ENCODE results near the gene PIK3R5.

Gene PIK3R5

DNA sequence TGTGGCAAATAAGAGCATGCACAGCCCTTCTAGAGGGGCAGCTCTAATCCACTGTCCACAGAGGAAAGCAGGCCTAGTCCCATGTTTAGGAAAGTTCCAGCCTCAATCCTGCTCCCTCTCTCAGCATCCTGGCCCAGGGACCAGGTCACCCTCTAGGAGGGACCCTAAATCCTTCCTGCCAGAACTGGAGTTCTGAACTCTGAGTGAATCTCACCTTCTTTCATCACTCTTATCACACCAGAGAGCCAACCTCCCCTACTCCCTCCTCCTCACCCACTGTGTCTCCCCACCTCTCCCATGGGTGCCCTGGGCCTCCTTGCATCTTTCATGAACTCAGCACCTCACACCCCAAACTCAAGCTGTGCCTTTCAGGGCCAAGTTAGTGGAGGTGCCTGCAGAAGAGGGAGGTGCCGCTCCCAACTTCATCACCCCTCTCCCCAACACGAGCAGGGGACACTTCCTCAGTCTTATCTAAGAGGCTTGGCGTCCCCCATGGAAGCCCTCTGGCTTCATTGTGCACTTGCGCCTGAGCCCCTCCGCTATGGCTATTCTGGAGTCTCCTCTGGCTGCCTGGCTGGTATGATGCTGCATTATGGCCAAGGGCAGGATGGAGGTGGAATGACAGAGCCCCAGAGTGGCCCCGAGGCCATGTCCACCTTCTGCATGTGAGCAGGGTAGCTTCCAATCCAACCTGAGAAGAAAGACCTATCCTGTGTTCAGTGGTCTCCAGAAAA, 129.7 kb downstream of the PIK3R5 start:
- DNase-seq (ENCODE audit: low read depth in 1 of 2, low spot score in 1 of 2): no peak

DNA sequence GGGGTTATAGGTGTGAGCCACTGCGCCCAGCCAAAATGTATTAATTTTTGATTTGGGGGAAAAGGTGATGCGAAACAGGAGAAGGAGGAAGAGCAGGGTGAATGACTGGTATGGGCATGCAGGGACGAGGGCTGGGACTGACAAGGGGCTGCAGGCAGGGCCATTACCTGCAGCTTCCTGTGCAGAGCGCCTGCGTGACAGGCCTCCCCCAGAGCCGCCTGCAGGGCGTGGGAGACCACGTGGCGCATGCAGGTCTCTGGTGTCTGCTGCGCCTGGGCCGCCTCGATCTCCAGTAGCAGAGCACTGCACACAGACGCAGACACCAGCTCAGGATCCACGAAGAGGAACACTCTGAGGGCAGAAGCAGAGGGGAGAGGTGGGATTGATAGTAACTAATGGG, 130.4 kb downstream of the PIK3R5 start:
- no peak for DNase-seq (ENCODE audit: low read depth in 1 of 2, low spot score in 1 of 2)

DNA sequence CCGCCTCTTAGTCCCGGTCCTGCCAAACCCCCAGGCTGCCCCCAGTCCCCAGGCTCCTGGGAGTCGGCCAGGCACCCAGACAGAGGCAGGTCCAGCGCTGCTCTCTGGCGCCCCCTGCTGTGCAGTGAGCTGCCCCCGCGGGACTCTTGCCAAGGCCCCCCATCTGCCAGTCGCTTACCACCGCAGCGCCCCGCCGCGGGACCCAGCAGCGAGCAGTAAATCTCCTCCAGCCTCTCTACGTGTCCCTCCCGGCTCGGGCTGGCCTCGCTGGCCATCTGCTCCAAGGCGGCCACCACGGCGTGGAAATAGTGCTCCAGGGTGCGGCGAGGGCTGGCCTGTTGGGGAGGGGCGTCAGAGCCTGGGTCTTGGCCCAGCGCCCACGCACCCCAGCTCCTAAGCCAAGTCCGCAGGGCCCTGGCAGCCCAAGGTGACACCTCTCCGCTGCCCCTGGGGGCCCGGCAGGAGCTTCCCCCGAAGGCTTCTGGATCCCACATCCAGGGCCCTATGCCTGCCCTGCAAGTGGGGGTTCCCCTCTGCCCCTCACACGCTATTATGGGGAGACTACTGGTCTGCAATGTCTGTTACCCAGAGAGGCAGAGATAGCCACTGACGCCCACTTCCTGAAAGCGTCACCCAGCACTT, 132.7 kb downstream of the PIK3R5 start:
- peak in 1 of 2 donors; percentile 7 for DNase-seq (ENCODE audit: low read depth in 1 of 2, low spot score in 1 of 2)

DNA sequence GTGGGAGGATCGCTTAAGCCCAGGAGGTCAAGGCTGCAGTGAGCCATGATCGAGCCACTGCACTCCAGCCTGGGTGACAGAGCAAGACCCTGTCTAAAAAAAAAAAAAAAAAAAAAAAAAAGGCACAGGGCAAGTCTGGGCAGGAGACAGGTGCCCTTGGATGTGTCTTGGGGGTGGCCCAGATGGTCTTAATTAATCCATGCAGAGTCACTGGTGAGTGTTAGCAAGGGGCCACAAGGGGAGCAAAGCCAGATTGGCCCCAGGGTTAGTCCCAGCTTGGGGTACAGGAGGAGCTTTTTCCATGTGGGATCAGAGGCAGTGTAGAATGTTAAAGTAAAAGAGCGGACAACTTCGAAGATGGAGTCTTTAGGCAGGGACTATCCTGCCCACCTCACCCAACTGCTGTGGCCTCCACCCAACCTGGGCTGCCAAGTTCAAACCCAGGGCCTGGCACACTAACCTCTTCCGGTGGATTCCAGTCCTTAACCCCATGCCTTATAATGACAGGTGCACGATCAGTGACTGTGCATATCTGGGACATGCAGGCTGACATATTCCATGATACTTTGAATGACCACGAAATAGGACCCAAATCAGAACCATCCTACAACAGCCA, 134.2 kb downstream of the PIK3R5 start:
- DNase-seq (ENCODE audit: low read depth in 1 of 2, low spot score in 1 of 2): no peak

DNA sequence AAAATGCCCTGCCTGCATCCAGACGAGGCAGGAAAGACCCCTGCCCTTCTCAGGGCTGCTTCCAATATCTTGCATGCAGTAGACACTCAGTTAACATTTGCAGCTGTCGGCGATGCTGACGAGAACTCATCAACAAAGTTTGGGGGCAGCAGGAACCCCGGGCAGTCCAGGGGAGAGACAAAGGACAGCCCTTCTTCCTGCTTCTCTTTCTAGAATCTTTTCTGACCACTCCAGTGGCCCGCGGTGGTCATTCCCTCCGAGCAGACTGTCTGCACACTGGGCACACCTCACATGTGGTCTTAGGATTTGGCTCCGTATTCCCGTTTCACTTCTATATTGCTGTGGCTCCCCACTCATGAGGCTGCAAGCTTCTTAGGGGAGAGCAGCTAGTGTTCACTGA, 135.4 kb downstream of the PIK3R5 start:
- DNase-seq (ENCODE audit: low read depth in 1 of 2, low spot score in 1 of 2): no peak

DNA sequence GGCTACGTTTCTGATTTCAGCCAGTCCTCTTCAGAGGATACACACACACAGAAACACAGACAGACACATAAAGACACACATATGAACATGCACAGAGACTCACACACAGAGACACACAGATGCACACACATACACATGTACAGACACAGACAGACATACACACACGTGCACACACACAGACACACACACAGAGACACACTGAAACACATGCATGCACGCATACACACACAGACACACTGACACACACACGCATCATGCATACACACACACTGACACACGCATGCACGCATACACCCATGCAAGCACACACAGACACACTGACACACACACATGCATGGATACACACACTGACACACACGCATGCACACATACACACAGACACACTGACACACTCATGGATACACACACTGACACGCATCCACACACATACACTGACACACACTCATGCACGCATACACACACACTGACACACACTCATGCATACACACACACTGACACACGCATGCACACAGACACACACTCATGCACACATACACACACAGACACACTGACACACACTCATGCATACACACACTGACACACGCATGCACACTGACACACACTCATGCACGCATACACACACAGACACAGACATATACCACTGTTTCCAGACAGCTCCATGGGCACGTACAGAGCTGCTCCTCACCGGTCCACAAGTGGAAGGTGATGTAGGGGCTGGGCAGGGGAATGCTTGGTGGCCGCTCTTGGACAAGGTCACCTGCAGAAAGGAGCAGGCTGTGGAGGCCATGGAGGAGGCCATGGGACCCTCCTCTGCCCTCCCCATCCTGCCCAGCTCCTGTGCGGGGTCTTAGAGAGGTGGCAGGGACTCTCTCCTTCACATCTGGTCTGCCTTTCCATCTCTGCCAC, 136.2 kb downstream of the PIK3R5 start:
- DNase-seq (ENCODE audit: low read depth in 1 of 2, low spot score in 1 of 2): no peak
